Measurements from ENCODE around the gene PHAF1. TPM values are rescaled to one million over a fixed set of nuclear protein-coding genes. Genes with fewer than 3 reads are reported as not detected.

The PHAF1 gene
- total and polyA plus RNA-seq, 2 of the 13 experiments (the other 11 are each of a cell fraction or from before 2014, with no cell fraction given): 48.3 to 174 TPM

DNA sequence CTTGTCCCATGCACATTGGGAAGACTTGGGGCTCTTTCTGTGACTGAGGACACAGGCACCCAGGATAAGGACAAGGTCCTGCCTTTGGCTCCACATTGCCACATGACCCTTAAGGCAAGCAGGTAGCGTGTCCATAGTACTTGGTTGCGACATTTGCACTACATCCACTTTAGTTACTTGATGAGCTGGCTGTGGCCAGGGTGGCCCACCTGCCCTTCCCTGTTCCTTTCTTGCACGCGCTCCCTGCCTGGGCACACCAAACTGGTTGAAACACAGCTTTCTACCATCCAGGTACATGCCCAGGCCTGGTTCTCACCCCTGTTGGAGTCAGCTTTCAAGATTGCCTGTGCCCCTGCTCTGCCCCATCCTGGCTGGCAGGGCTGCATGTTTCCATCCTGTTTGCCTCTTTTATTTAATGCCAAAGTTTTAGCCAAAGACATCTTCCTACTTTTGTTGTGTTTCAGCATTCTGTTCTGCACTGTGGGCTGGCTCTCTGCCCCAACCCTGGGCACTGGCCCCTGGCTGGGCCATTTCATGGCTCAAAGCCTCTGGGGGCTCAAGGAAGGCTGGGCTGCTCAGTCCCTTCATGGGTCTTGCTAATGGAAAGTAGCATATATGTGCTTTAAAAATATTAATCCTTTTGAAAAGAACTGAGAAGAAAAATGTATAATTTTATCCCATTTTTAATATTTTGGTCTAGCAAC is 37.8 kb downstream of the PHAF1 start (continued):
- TF ChIP-seq ZUFSP (CRISPR knock-in tag; IDR thresholded peaks at IDR 0.05; ENCODE audit: borderline replicate concordance): no peak
- TF ChIP-seq ZNF256 (CRISPR knock-in tag; conservative IDR thresholded peaks at IDR 0.05): no peak
- no peak for TF ChIP-seq HNRNPUL1 (IDR thresholded peaks at IDR 0.05; ENCODE audit: low read depth, low read length)
- no peak for TF ChIP-seq PLSCR1 (CRISPR knock-in tag; IDR thresholded peaks at IDR 0.05; ENCODE audit: borderline replicate concordance)
- peak; percentile 55; the same call in 1 of the 2 replicates for TF ChIP-seq CEBPG (CRISPR knock-in tag; IDR thresholded peaks at IDR 0.05)
- TF ChIP-seq HDAC2 (CRISPR knock-in tag; IDR thresholded peaks at IDR 0.05): no peak

DNA sequence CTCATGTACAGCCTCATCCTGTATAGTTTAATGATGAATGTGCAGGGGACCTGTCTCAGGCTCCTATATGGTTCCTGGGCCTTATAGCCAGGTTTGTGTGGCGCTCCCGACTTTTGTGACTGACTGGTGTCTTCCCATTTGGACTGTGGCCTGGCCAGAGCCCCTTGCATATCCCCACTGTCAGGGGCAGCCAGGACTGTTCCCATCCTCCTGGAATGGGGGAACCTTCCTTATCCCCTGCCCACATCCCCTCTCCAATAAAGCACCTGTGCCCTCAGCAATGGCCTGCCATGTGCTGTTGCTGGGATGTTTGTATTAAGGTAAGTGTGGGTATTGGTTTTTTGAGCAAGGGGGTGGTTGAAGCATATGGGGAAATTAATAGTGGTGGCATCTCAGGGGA is 38.5 kb downstream of the PHAF1 start:
- TF ChIP-seq EP300 (IDR thresholded peaks at IDR 0.05; ENCODE audit: low read depth in 2 of 2, low read length in 2 of 2) (no peak), EP300 (CRISPR knock-in tag; IDR thresholded peaks at IDR 0.05; ENCODE audit: borderline replicate concordance) (no peak), JARID2 (CRISPR knock-in tag; IDR thresholded peaks at IDR 0.05; ENCODE audit: insufficient replicate concordance) (no peak), ELF4 (CRISPR knock-in tag; IDR thresholded peaks at IDR 0.05; ENCODE audit: borderline replicate concordance) (no peak)
- DNase-seq (ENCODE audit: low spot score): no peak
- in situ Hi-C loops (cut with HindIII; ENCODE audit: extremely low pct_ligation_motif_present, low pct_unique_long_range_greater_than_20kb) (no loop called here), intact Hi-C loops (cut with micrococcal nuclease; ENCODE audit: unreplicated experiment) (no loop called here)
- H3K4me2 ChIP-seq (ENCODE audit: low read depth, low read length): no peak overlapping the region
- no peaks in the 10 kb centered on the region; a peak in 1 of 5 replicates for H3K27me3 ChIP-seq (ENCODE audit: control insufficient read depth in 1 of 2, insufficient read depth in 2 of 2, low read length in 2 of 2)
- ATAC-seq: no peak
- peaks cover 18% of the 10 kb centered on the region for H3K4me1 ChIP-seq (ENCODE audit: insufficient read depth, low read length)
- H3K9me3 ChIP-seq (ENCODE audit: low read length): no peaks in the 10 kb centered on the region
- 92% methylated on average over 2 of the region's 2 CpGs for WGBS (ENCODE audit: low lambda C conversion rate)
- POLR2A ChIA-PET: interaction anchor here (1.7 to 4.1 kb wide), 2 partner anchors 12 to 36 kb away, joined by 13 to 19 read pairs; partner anchors contain the start of genes FBXL8 and TRADD
- BruUV-seq (replicated peaks): TSS peak; percentile 54
- H3K27ac ChIP-seq (ENCODE audit: extremely low read length, insufficient read depth, low read length): no peak overlapping the region
- H3K36me3 ChIP-seq (replicated peaks in 1 of 2; ENCODE audit: control insufficient read depth in 1 of 2, insufficient read depth in 2 of 2, low read length in 2 of 2): peaks cover 40 to 58% of the 10 kb centered on the region in 2 experiments
- no peak overlapping the region for H2AFZ ChIP-seq (ENCODE audit: low read length)
- CTCF ChIA-PET (ENCODE audit: low intra/inter-chr PET ratio, low total read pairs): no interaction called here
- FAIRE-seq: no peak
- no peak overlapping the region for H3K9ac ChIP-seq (ENCODE audit: insufficient read depth, low read depth, low read length)
- no peaks in the 10 kb centered on the region for H3K79me2 ChIP-seq (ENCODE audit: insufficient read depth, low read length)
- no peak overlapping the region for H3K4me3 ChIP-seq (replicated peaks in 1 of 3; ENCODE audit: insufficient read depth in 1 of 3, low read depth in 2 of 3, low read length in 3 of 3)
- H4K20me1 ChIP-seq (ENCODE audit: insufficient read depth, low read length): peaks cover 9% of the 10 kb centered on the region; the same call in 1 of the 2 replicates

Data from HepG2 (cell line).